Glomerular endothelial cell (primary cell): ENCODE measurements around the gene RXYLT1. TPM values are rescaled to one million over a fixed set of nuclear protein-coding genes. Genes with fewer than 3 reads are reported as not detected.
"Not testable (repeated sequence)": the region's sequence is repeated elsewhere in the genome, so short reads cannot be mapped to it uniquely, and the experiment has no call there.

Source experiments
- DNase-seq: peaks from one replicate; pipeline ENCODE4 v3.0.0-alpha.2; 2011; ENCODE audit warnings: low read depth, low spot score; ENCODE audit errors: extremely low read depth
- total RNA-seq: library from RNA; depleted of rRNA; stranded (reverse); fragments of >200 nt; gene quantifications from 2 replicates; pipeline ENCODE4 v1.2.3, GENCODE V29; 2015

The RXYLT1 gene
- total RNA-seq, 1 donor from 2014 or later, result 13.5 TPM

DNA sequence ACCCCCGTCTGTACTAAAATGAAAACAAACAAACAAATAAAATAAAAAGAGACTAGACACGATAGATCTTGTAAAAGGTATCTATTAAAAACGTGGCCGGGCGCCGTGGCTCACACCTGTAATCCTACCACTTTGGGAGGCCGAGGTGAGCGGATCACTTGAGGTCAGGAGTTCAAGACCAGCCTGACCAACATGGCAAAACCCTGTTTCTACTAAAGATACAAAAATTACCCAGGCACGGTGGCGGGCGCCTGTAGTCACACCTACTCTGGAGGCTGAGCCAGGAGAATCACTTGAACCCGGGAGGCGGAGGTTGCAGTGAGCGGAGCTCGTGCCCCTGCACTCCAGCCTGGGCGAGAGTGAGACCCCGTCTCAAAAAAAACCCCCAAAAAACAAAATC is 63.0 kb downstream of the RXYLT1 start:
- not testable (repeated sequence) for DNase-seq

DNA sequence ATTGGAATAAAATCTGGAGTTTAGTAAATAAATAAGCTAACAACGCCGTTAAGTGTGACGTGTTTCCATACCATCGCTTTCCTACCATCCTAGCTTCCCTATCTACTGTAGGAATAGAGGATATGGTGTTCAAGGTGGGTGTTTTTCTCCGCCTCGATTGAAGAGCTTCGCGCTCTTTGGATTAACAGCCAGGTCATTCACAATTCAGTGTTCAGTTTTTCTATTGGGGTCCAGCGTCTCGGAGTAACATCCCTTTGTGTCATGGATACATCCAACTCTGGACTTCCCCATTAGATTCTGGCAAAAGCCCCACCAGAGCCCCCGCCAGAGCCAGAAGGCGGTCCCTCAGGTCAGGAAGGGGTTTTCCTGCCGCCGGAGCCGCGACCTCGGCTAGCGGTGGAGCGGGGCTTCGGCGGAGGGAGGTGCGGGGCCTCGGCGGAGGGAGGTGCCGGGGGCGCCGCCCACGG is 63.6 kb downstream of the RXYLT1 start:
- DNase-seq, result no peak

DNA sequence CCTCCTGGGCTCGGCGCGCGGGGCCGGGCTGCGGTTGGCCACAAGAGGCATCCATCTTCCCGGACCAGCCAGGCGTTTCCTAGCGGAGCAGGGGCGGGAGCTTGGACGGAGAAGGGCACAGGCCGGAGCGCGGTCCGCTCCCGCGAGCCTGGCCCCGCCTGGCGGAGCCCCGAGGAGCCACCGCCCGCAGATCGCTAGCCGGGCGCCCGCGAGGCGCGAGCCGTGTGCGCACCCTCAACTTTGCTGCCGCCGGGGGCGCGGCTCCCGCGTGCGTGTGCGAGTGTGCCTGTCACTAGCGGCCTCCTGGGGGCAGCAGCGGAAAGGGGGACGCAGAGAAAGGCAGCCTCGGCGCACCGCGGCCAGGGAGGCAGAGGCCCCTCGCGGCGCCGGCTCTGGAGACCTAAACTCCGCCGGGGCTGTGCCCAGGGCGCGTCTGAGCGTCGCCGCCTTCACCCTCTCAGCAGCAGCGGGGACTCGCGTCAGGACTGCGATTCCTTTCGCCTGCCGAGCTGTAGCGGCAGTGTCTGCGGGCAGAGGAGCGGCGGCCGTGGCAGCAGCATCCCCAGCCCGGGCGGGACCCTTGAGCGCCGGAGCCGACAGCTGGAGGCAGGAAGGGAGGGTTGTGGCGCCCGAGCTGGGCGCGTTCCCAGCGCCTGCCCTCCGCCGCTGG is 64.1 kb downstream of the RXYLT1 start:
- DNase-seq, result peak; percentile 31

DNA sequence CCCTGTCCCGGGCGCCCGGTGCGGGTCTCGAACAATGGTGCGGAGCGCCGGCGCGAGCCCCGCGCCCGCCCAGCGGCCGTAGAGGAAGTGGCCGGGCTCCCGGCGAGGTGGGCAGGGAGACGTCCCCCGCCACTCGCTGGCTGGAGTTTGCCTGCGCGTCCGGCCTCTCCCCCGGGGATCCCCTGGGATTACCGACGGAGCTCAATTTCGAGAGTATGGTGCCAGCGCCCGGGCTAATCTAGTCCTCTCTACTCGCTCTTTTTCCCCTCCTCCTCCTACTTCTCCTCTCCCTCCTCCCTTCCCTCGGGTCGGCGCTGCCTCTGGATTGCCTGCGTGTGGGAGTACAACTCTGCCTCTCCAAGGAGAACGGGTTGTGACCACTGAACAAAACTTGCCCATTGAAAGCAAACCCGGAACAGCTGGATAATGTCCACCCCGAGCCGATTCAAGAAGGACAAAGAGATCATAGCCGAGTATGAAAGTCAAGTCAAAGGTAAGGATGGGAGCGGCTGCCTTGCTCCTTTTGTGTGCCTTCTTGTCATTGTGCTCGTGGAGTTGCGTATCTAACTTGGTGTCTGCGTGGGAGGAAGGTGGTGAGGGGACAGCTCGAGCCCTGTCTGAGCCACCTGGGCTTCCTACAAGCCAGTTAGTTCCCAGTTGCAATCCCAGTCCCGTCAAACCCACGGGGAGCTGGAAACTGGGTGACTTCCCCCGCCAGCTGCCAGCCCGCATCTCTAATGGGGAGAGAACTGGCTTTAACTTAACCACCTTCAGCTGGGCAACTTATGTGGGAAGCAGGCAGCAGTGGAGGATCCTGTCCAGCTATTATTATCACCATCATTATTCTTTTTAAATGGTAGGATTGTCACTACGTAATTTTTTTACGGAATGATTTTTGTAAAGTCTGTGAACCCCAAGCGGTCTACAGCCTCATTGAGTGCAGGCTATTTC is 65.0 kb downstream of the RXYLT1 start, which contains the start of gene SRGAP1:
TSS of gene SRGAP1 (plus strand) at position 310 of the 951 bp plus-strand sequence. CDS start at position 427, 117 bp downstream.
- peak; percentile 12 for DNase-seq

DNA sequence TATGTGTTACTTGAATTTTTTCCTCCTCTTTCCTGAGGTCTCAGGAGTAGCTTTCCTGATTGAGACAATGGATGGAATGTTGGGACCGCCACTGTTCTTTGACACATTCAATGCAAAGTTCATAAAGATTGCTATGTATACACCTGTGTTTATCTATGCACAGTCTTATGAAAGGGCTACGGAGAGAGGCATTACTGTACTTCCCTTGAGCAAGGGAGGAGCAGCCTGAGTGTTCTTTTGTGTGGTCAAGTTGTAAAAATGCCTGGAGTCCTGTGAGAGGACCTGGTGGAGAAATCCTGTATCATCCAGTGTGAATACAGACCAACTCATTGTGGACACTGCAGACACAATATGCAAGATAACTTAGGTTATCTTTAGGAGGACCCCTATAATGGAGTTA is 66.0 kb downstream of the RXYLT1 start:
- peak; percentile 18 for DNase-seq

DNA sequence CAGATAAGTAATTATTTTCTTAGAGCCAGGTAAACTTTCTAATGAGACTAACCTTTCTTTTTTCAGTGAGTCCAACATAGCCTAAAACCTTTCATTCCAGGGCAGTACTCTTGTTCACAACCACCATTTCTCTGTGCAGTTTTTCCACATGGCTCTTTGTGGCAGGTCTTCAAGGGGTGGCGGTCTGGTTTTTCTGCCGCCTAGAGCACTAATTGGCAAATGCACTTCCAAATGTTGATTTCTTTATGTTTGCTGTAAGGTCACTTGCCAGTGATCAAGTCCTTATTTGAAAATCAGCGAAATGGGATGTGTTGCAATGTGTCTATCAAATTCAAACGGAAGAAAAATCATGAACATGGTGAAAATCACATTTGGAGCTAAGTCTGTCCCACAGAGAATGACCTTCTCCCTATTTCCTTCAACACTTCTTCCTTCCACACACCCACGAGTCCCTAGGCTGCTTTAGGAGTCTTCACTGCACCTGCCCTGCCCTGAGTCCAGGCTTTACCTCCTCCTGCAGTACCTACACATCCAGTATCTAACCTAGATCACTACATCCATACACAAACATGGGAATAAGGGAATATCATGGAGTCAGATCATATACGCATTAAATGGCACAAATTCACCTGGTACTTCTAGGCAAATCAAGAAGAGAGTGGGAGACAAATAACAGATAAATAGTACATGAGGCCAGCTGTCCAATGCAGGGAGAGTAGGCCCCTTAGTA is 66.7 kb downstream of the RXYLT1 start:
- DNase-seq, result no peak

DNA sequence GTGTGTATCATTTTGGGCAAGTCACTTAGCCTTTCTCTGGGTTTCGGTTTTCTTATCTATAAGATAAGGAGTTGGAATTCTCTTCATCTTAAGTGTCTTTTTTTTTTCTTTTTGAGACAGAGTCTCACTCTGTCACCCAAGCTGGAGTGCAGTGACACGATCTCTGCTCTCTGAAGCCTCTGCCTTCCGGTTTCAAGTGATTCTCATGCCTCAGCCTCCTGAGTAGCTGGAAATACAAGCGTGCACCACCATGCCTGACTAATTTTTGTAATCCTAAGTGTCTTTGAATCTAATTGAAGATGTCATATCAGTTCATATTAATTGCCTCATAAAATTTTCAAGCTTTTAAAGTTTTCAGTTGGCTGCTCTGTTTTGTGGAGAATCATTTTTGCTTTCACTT is 68.7 kb downstream of the RXYLT1 start:
- no peak for DNase-seq

DNA sequence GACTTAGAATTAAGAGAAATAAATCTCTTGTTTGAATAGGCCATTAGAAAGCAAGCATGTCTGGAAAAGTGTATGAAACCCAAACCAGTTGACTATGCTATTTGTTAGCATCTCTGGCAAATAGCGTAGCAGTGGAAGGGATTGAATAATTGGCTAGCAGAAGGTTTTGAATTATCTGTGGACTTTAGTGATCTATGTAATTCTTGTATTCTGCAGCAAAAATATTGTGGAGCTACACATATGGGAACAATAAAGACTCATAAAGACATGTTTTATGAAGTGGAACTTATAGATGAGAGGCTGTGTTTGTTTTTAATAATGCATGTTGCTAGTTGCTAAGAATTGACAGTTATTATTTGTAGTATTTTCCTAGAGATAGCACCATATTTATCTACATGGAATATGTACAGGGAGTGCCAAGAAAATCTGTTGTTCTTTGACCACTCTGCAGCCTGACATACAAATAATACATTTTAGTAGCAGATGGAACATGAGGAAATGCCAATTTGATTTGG is 69.5 kb downstream of the RXYLT1 start:
- no peak for DNase-seq

DNA sequence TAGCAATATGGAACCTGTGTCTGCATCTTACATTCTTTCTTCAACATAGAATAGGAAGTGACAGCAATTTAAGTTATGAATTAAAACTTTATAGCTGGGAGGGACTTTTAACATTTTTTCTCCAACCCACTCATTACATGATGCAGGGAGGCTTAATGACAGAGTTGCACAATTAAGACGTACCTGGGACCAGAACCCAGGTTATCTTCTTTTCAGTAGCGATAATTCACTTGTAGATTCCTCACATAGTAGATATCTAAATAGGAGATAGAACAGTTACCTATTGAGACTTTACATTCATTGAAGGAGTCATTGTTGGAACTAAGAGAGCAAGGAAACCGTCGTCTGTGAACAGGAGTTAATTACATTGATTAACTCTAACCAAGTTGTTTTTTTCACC is 69.9 kb downstream of the RXYLT1 start:
- DNase-seq, result no peak

DNA sequence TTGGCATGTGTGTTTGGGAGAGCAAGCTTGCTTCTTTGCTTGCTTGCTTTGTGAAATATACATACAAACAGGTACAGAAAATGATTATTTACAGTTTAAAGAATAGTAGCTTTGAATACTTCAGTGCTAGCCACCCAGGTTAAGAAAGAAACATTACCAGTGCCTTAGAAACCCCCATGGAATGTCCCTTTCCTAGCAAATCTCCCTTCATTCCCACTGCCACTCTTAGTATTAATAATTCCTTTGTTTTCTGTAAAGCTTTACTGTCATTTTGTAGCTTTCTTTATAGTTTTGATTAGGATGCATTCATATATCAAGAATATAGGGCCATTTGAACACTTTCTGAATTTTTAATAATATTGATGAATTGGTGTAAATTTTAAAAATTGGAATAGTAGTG is 74.3 kb downstream of the RXYLT1 start:
- no peak for DNase-seq

DNA sequence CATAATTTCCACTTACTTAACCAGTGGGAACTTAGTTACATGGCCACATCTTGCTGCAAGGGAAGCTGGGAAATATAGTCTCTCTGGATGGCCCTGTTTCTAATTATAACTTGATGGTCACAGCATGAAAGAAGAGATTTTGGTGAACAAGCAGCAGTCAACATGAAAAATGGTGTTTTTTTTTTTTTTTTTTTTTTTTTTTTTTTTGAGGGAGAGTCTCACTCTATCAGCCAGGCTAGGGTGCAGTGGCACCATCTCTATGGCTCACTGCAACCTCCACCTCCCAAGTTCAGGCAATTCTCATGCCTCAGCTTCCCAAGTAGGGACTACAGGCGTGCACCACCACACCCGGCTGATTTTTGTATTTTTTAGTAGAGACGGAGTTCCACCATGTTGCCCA is 75.6 kb downstream of the RXYLT1 start:
- no peak for DNase-seq

DNA sequence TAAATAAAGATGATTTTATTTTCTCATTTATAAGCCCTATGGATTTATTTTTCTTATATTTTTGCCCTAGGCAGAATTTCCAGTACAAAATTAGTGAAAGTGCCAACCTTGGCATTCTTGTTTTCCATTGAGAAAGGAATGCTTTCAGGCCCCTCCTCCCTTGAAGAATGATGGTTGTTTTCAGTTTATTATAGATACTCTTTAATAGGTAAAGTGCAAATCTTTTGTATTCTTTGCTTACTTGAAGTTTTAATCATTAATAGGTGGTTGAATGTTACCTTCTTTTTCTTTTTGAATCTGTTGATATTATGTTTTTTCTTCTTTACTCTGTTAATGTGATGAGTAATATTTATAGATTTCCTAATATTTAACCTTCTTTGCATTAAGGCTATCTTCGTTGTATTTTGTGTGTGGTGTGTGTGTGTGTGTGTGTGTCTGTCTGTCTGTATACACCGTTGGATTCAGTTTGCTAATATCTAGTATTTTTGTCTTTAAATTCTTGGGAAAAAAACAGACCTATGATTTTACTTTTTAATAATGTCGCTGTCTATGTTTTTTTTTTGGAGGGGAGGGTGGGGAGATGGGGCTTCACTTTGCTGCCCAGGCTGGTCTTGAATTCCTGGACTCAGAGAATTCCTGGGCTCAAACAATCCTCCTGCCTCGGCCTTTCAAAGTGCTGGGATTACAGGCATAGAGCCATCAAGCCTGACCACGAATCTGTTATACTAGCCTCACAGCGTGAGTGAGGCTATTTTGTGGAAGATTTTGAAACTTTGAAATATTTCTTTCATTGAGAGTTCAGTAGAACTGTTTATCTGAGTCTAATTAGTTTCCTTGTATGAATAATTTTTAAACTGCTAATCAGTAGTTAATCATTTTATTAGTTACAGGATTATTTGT is 78.3 kb downstream of the RXYLT1 start:
- no peak for DNase-seq

Other genes starting within 250 kb of the RXYLT1 start
- gene DPY19L2, start 111.4 kb upstream of the RXYLT1 start, total RNA-seq, result 3.3 and 3.5 TPM in 2 replicates
- 14.9 and 16.4 TPM in 2 replicates for gene SRGAP1, start 64.8 kb downstream of the RXYLT1 start, total RNA-seq